GM10266 (cell line): Measurements from ENCODE around the gene INTS2.

Experiments
- DNase-seq: peaks from one replicate; pipeline ENCODE4 v3.0.0; 2012; ENCODE audit errors: extremely low spot score
- TF ChIP-seq, protein P1 (sequence below): IDR thresholded peaks from 2 replicates; pipeline ENCODE4 v1.5.1; 2012; ENCODE audit warnings: mild to moderate bottlenecking, low read depth; ENCODE audit not compliant: control insufficient read depth, insufficient read depth; ENCODE audit errors: missing control alignments

Gene INTS2

GRCh38 chr17:61966191-61966590 lies 38.4 kb upstream of the INTS2 start:
- TF ChIP-seq, protein P1, sequence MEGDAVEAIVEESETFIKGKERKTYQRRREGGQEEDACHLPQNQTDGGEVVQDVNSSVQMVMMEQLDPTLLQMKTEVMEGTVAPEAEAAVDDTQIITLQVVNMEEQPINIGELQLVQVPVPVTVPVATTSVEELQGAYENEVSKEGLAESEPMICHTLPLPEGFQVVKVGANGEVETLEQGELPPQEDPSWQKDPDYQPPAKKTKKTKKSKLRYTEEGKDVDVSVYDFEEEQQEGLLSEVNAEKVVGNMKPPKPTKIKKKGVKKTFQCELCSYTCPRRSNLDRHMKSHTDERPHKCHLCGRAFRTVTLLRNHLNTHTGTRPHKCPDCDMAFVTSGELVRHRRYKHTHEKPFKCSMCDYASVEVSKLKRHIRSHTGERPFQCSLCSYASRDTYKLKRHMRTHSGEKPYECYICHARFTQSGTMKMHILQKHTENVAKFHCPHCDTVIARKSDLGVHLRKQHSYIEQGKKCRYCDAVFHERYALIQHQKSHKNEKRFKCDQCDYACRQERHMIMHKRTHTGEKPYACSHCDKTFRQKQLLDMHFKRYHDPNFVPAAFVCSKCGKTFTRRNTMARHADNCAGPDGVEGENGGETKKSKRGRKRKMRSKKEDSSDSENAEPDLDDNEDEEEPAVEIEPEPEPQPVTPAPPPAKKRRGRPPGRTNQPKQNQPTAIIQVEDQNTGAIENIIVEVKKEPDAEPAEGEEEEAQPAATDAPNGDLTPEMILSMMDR = no peak
- no peak for DNase-seq

- TF ChIP-seq, protein P1 = no peak
- no peak for DNase-seq
Measured at GRCh38 chr17:61955619-61956018, 27.8 kb upstream of the INTS2 start.

- no peak for DNase-seq
- TF ChIP-seq, protein P1 = no peak
Measured at GRCh38 chr17:61947367-61948078, 19.7 kb upstream of the INTS2 start.

DNA sequence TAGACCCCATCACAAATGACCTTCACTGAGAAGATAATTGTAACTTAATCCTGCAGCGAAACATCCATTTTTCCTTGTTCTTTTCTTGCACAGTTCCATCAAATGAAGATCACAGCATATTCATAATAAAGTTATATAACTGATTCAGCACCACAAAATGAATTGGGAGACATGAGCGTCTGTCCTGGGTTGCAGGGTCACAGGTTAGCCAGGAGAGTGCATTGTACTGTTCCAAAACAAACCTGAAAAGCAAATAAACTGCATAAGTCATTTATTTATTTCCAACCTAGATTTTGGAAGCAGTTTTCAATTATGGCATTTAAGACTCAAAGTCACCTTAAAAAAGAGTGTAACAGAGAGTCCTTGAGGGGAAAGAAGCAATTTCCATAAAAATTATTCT lies 18.6 kb upstream of the INTS2 start:
- TF ChIP-seq, protein P1 = no peak
- no peak for DNase-seq

- DNase-seq = no peak
- TF ChIP-seq, protein P1 = no peak
Measured at GRCh38 chr17:61943117-61943516, 15.3 kb upstream of the INTS2 start.

DNA sequence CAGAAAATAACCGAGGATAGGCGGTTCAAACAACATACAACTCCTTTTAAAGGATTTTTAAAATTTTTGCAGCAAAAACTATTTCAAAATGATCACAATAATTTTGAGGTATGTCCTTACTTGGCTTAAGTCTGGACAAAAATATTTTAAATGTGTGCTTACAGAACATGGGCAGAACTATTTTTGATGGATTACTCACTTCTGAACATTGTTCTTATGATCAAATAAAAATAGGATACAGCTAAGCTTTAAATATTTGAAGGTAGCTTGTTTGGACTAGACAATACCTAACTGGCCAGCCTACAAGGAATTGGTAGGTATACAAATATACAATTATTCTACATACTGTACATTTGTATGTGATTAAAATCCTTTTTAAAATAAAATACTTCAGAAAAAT lies 14.3 kb upstream of the INTS2 start:
- DNase-seq = no peak

DNA sequence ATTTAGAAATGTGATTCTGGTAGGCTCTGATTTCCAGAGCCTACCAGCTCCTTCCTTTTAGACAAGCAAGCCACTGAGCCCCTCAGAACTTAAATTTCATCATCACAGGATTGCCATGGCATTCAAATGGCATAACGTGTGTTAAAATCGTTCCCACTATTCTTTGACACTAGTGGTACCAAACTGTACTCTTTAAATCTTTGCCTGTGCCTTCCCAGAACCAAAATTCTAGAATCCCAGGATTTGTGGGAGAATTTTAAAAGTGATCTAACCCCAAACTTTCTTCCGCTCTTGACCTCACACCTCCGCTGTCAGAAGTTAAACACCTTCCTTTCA lies 287 bp upstream of the INTS2 start:
- TF ChIP-seq, protein P1 = no peak
- no peak for DNase-seq

More for the DNA sequence above, 14.3 kb upstream of the INTS2 start:
- TF ChIP-seq, protein P1 = no peak
